Measurements from ENCODE around the gene TLR9.

Gene TLR9

DNA sequence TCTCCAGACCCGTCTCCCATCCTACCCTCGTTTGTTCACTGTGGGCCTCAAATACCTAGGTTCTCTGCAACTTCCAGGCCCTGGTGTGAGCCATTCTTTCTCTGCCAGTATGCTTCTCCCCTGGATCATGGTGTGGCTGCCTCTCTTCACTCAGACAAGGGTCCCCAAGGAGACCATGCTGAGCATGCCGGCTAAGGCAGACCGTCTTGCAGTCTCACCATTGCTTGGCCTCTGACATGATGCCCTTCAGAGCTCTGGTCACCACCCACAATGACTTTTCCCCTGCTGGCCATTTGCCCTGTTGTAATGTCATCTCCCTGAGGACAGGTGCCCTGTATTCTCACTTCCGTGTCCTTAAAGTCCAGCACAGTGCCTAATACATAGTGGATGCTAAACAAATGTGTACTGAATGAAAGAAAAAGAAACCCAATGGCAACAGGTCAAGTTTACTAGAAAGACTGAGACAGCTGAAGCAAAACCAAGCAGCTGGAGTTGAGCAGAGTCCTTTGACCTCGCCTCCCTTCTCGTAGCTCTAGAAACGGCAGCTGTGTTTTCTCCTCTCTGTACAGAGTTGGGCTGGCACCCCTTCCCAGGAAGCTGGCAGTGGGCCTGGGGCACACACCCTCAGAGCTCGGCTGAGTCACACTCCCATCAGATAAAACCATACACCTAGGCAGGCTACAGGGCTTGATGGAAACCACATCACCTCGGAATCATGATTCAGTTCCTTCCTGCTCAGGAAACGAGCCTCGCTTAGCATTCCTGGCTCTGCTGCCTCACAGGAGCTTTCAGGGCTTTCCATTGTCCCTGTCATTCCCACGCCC, 8.6 kb downstream of the TLR9 start:
- no peak for FAIRE-seq

DNA sequence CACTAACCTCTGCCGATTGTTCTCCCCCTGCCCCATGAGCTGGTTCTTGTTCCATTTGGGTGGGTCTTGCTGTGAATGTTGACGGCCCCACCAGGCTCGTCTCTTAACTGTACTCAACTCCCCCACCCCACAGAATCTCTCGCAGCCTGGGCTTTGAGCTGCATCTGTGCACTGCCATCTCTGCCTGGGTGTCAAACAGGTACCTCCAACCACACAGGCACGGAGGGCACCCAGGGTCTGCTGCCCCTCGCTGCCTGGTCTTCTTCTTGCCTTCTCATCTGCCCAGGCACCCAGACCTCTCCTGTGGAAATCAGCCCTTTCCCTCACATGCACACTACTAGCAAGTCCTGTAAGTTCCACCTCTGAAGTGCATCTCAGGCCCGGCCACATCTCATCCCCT, 10.1 kb downstream of the TLR9 start:
- FAIRE-seq, result no peak

DNA sequence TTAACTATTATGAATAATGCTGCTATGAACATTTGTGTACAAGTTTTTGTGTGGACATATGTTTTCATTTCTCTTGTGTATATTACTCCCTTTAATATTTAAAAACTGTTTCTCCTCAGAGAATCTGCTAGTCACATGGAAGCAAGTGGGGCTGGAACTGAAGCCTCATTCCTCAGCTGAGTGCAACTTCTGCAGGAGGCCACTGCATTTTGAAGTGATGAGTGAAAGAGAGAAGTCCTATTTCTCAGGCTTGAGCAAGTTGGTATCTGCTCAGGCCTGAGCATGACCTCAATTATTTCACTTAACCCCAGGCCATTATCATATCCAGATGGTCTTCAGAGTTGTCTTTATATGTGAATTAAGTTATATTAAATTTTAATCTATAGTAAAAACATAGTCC, 11.5 kb downstream of the TLR9 start:
- FAIRE-seq, result no peak

DNA sequence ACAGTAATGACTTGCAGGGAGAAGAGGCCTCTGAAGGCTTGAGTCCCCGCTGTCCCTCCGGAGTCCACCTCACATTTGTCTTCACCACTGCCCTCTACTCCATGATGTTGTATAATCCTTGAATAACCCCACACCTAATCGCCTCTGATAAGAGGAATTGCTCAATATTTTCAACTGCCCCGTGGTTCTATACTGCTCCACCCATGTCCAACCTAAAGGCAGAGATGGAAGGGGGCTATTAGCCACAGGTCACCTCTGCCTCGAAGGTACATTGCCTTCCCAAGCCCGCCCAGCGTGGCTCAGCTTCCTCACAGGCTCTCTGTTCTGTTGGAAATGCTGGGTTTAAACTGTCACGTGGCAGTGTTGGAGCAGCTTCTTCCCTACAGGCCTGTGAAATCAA, 12.4 kb downstream of the TLR9 start:
- FAIRE-seq, result no peak

DNA sequence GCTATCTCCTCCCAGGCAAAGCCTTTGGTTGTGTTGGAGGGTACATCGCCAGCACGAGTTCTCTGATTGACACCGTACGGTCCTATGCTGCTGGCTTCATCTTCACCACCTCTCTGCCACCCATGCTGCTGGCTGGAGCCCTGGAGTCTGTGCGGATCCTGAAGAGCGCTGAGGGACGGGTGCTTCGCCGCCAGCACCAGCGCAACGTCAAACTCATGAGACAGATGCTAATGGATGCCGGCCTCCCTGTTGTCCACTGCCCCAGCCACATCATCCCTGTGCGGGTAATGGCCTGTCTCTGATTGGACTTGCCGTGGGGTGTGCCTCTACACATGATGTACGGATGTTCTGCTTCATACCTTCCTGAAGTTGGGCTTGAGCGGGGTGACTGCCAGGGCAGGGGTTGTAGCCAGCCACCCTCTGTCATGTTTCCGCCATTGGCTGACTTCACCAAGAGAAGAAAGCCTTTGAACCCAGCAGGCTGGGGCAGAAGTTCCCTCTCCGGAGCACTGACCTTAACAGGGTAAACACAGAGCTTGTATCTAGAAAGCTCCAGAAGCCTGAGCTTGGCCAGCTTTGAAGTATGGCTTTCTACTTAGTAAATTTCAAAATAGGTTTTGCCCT, 14.1 kb downstream of the TLR9 start:
- FAIRE-seq, result no peak

DNA sequence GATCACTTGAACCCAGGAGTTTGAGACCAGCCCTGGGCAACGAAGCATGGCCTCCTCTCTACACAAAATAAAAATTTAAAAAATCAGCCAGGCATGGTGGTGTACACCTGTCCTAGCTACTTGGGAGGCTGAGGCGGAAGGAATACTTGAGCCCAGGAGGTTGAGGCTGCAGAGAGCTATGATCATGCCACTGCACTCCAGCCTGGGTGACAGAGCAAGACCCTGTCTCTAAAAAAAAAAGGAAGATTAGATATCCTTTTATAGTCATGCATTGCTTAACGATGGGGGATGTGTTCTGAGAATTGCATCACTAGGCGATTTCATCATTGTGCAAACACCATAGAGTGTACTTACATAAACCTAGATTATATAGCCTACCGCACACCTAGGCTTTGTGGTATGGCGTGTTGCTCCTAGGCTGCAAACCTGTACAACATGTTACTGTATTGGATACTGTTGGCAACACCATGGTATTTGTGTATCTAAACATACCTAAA, 14.8 kb downstream of the TLR9 start:
- FAIRE-seq, result no peak

DNA sequence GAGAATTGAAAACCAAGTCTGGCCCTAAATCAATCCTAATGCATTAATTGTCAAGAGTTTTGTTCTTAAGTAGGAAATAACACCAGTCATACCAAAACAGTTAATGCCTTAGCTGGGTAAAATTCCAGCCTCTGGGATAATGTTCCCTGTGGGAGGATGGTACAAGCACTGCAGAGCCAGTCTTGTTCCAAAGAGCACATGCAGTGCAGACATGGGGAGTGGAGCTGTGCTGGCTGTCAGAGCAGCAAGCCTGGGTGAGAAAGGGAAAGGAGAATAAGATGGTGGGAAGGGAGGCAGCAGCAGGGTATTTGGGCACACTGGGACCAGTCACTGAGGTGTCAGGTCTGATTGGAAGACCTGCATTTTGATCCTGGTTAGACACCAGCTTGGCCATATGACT, 15.4 kb downstream of the TLR9 start:
- no peak for FAIRE-seq

DNA sequence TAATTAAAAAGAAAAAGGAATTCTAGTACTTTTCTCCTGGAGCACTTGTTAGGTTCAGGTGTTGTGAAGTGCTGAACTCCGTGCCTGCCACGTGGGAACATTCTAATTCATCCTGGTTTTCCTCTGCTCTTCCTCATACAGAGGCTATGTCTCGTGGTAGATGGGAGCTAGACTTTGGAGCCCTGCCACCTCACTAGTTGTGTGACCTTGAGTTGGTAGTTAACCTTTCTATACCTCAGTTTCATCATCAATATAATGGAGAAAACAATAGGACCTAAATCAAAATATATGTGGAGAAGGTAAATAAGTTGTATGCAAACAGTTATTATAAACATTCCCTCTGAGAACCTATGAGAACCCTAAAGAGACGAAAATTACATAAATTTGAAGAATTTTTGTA, 16.9 kb downstream of the TLR9 start:
- no peak for FAIRE-seq

DNA sequence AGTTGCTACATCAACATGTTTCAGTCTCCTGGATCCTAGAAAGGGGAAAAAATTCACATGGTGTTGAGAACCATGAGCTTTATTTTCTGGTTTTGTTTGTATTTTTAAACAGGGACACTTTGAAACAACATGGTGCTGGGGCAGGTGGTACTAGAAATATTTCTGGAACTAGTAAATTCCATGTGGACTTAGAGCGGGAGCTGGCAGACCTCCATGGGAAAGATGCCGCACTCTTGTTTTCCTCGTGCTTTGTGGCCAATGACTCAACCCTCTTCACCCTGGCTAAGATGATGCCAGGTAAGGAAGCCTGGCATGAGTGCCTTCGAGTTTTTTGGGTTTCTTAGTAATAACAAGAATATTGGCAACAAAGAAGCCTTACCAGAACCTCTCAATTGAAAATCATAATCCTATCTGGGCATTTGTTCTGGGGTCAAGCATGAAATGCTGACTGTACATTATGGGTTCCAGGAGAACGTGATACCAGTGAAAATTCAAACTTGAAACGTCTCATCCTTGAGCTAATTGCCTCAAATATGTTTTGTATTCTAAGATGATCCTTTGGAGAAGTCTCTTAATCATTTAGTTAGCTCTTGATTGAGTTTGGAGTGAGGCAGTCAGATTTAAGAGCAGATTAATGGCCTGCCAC, 19.6 kb downstream of the TLR9 start:
- FAIRE-seq, result no peak

DNA sequence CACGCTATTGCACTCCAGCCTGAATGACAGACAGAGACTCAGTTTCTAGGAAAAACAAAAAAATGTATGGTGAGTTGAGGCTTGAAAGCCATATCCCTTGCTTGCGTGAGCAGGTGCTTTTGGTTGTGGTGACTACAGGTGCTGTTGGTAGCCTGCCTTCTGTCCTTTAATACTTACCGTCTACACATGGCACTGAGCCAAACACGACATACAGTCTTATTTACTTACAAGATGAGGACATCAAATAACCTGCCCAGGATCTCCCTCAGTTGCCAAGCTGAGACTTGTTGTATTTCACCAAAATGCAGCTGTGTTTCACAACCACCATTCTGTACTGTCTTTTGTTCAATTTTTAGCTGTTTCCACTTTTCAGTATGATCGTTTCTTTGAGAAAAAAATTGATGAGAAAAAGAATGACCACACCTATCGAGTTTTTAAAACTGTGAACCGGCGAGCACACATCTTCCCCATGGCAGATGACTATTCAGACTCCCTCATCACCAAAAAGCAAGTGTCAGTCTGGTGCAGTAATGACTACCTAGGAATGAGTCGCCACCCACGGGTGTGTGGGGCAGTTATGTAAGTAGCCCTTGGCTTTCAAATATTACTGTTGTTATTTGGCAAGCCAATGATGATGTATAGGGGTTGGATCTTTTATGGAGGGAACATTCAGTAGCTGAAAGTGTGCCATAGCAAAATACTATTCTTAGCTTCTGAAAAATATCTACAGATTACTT, 20.9 kb downstream of the TLR9 start:
- FAIRE-seq, result no peak

DNA sequence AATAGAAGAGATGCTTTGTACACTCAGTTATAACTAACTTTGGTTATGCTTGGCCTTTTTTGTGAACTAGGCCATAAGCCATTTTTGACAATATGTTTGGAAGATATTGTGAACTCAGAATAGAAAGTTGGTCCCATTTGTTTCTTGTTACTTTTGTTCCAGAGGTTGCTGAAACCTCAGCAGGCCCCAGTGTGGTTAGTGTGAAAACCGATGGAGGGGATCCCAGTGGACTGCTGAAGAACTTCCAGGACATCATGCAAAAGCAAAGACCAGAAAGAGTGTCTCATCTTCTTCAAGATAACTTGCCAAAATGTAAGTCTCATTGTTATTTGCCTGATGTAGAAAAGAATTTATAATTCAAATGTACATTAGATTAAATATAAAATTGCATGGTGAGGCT, 21.7 kb downstream of the TLR9 start:
- FAIRE-seq, result no peak

DNA sequence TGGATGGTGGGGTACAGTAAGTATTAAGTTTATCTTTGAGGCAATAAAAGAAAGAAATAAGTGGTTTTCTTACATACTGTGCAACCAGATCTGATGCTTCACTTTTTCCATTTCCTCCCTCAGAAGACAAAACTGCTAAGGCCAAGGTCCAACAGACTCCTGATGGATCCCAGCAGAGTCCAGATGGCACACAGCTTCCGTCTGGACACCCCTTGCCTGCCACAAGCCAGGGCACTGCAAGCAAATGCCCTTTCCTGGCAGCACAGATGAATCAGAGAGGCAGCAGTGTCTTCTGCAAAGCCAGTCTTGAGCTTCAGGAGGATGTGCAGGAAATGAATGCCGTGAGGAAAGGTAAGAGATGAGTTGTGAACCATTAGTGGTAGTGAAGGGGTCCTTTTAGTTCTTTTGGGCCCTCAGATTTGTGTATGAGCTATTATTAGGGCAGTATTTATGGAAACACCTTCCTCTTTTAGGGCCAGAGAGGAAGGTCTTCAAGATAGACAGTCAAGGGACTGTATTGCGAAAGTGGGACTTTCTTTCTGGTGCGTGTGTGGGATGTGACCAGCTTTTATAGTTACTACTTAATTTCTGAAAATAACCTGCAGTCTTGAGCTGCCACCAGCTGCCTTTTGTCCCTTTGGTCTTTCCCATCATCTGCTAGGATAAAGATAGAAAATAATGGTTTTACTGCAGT, 22.9 kb downstream of the TLR9 start:
- no peak for FAIRE-seq

DNA sequence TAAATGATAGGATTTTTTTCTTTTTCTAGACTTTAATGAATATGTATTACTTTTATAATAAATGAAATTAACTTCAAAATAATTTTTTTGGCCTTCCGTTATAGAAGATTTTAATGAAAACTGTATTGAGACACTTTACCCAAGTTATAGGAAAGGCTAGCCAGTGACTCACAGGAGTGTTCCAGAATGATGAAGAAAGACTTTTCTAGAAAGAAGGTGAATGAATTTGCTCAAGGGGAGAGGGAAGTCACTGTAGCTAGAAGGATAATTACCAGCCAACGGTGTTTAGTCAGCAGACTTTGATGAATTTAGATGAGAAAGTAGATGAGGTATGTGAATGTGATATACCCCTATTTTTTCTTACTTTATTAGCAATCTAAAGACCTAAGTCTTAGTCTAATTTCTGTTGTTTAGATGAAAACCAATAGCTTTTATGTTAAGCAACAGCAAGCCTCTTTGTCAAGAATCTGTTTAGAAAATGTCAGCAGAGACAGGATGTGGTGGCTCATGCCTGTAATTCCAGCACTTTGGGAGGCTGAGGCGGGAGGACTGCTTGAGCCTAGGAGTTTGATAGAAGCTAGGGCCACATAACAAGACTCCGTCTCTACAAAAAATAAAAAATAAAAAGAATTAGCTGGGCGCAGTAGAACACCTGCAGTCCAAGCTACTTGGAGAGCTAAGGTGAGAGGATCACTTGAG, 24.3 kb downstream of the TLR9 start:
- no peak for FAIRE-seq

DNA sequence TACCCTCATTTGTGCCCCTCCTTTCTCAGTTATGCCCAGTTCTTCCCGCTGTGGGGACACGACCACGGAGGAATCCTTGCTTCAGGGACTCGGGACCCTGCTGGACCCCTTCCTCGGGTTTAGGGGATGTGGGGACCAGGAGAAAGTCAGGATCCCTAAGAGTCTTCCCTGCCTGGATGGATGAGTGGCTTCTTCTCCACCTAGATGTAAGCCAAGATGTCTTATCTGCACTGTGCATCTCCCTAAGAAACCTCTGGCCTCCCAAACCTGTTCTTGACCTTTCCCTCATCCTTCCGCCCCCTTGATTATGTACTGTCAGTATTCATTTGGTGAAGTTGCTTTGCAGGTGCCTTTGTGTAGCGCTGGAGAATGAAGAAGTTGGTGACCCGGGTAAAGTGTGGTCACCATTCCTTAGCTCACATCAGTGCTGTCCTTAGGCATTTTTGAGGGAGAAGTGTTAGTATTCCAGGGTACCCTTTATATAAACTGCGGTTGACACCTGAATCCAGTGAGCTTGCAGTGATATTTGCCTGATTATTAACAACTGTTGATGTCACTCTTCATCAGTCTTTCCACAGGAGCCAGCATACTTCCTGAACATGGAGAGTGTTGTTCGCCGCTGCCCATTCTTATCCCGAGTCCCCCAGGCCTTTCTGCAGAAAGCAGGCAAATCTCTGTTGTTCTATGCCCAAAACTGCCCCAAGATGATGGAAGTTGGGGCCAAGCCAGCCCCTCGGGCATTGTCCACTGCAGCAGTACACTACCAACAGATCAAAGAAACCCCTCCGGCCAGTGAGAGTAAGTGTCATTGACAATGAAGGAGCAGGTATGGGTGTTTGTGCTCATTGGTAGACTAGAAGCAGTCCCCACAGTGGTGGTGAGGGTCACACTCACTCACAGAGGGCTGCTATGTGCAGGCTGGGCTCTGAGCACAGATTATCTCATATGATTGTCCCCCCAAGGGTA, 26.5 kb downstream of the TLR9 start:
- no peak for FAIRE-seq

DNA sequence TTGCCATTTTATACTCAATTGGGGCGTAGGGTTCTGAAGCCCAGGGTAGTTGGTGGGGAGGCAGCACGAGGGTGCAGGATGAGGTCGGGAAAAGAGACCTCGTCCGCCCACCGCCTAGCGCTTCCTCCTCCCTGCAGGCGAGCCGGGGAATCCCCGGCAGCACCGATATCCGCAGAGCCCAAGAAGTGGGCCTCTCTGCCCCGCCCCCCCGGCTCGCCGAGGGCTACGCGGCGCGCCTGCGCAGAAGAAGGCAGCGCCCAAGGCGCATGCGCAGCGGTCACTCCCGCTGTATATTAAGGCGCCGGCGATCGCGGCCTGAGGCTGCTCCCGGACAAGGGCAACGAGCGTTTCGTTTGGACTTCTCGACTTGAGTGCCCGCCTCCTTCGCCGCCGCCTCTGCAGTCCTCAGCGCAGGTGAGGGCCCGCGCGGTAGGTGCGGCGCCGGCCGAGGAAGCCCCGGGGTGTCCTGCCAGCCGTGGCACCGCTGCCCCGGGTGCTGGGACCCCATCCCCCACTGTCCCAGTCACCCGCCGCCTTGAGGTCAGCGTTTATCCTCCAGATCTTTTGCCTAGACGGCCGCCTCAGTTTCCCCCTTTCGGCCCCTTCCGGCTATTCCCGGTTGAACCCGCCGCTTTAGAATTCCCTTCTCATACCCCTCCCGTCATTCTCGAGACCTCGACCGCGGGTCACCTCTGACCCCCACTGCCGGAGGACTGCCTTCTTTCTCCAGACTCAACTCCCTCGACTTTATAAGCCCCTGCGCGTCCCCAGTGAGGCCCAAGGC, 27.4 kb downstream of the TLR9 start, which contains the start of gene ALAS1:
ALAS1 (plus strand) TSS at position 319 of the 784 bp plus-strand sequence. CDS start 1,082 bp downstream, outside the sequence.
- no peak for FAIRE-seq

DNA sequence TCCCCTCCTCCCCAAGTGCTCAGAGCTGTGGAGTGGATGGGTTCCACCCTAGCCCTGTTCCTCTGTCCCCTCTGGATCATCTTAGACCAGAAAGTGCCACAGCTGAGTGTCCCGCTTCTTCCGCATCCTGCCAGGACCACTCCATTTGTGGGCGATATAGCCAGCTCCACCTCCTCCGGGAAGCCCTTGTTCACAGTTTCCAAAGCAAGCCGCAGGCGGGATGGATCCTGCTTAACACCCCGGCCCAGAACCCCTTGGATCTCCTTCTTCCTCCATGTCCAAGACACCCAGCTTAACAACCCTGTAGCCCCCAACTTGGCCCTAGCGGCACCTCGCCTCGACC, 28.0 kb downstream of the TLR9 start:
- FAIRE-seq, result no peak

DNA sequence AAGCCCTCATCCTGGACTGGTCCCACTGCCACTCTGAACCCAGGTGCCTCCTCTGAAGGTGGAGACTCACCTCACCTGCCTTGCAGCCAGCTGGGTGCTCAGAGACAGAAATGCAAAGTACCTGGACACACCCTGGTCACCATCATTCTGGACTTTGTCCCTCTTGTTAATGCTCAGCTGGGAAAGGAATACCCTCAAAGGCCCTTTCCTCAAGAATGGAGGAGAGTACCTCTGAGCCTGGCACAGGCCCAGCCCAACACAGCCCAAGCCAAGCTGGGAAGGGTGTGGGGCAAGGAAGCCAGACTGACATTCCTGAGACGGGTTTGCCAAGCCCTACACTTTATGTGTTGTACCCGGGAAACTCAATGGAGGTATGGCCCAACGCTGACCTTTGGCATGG, 28.5 kb downstream of the TLR9 start:
- no peak for FAIRE-seq

DNA sequence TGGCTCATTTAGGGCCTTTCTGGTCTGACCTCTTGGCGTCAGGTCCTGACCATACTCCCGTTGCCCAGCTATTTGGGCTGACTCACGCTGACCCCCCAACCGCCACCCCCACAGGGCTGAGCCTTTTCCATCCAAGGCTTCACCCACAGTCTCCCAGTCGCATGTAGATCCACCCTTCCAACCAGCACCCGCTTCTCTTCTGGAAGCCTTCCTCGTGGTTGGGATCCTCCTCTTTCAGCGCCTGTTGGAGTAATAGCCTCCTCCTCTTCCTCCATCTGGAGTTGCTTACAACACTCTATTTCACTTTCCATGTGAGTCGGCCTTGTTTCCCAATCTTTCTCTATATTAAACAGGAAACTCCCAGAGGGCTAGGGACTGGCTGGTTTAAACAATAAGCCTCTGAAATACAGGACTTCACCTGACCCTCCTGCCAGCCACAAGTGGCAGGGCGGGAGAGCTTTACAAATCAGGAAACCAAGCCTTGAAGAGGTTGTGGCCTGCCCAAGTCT, 29.6 kb downstream of the TLR9 start:
- no peak for FAIRE-seq

DNA sequence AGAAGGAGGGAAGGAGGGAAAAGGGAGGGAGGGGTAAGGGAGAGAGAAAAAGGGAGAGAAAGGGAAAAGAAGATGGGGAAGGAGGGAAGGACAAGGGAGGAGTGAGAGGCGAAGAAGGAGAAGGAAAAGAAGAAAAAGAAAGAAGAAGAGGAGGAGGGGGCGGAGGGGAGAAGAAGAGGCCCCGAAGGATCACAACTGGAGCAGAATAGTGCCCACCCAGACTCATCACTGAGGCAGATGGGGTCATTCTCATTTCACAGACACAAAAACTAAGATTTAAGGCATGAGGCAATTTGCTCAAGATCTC, 30.2 kb downstream of the TLR9 start:
- no peak for FAIRE-seq

Measured in A204.1 (cell line).